ENCODE data around the gene HERPUD1.

DNA sequence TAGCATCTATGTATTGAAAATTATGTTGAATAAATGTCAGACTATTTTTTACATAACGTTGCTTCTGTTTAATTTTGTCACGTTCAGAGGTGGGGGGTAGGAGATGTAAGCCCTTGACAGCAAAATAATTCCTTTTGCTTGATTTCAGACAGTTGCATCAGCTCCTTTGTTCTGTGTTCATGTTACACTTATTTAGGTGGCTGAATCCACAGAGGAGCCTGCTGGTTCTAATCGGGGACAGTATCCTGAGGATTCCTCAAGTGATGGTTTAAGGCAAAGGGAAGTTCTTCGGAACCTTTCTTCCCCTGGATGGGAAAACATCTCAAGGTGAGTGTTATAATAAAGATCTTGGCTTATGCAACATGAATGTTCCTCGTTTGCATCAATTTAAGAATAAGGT lies 4.5 kb downstream of the HERPUD1 start:
- TF ChIP-seq, protein P1, sequence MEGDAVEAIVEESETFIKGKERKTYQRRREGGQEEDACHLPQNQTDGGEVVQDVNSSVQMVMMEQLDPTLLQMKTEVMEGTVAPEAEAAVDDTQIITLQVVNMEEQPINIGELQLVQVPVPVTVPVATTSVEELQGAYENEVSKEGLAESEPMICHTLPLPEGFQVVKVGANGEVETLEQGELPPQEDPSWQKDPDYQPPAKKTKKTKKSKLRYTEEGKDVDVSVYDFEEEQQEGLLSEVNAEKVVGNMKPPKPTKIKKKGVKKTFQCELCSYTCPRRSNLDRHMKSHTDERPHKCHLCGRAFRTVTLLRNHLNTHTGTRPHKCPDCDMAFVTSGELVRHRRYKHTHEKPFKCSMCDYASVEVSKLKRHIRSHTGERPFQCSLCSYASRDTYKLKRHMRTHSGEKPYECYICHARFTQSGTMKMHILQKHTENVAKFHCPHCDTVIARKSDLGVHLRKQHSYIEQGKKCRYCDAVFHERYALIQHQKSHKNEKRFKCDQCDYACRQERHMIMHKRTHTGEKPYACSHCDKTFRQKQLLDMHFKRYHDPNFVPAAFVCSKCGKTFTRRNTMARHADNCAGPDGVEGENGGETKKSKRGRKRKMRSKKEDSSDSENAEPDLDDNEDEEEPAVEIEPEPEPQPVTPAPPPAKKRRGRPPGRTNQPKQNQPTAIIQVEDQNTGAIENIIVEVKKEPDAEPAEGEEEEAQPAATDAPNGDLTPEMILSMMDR (conservative IDR thresholded peaks at IDR 0.05) = no peak
- no peak for TF ChIP-seq EZH2 (IDR thresholded peaks at IDR 0.05; ENCODE audit: low read depth)
